Endothelial cell of umbilical vein (primary cell): ENCODE data around the gene VIL1. TPM values are rescaled to one million over a fixed set of nuclear protein-coding genes. Genes with fewer than 3 reads are reported as not detected.

Source experiments
- BruUV-seq: library from RNA; stranded (reverse); fragments of 400-500 nt; replicated peaks from 2 replicates; lab custom pipeline; 2021; lab: Mats Ljungman, UMichigan
- CTCF ChIA-PET: fragments of 300-600, 350-600 bp; sonication (Branson Sonifier 250); formaldehyde crosslinking; loops from one replicate; lab custom pipeline; 2021; ENCODE audit warnings: antibody characterized with exemption, inconsistent platforms; lab: Charles Lee
- POLR2A ChIA-PET: fragments of 300-600, 350-600 bp; sonication (Branson Sonifier 250); formaldehyde crosslinking; loops from one replicate; lab custom pipeline; 2021; ENCODE audit warnings: antibody characterized with exemption, inconsistent platforms; lab: Charles Lee
- DNase-seq: peaks from one replicate; pipeline ENCODE4 v3.0.0-alpha.2; 2011; ENCODE audit warnings: low read depth, low spot score
- FAIRE-seq: peaks from 2 replicates; lab custom pipeline; 2011; peaks lifted over from hg19 to GRCh38; lab: Jason Lieb, UNC
- H2AFZ ChIP-seq: 2 replicates; pipeline ENCODE4 v1.6.0; 2012; ENCODE audit warnings: low read depth, low read length, control low read depth, inconsistent platforms
- H3K27ac ChIP-seq: 2 replicates; pipeline ENCODE4 v1.5.1; 2011; ENCODE audit warnings: low read depth, mild to moderate bottlenecking, control low read depth, low read length, moderate library complexity; ENCODE audit not compliant: insufficient read depth
- H3K27me3 ChIP-seq, 2 experiments: 2 replicates each; pipeline versions ENCODE4 v1.6.0 to v1.6.1; 2011; ENCODE audit warnings: low read length in 2 of 2, mixed read lengths in 1 of 2; ENCODE audit not compliant: control insufficient read depth in 2 of 2, insufficient read depth in 2 of 2
- H3K36me3 ChIP-seq, 2 experiments: 2 replicates in 1 of 2; 3 replicates in 1 of 2; pipeline ENCODE4 v1.5.1; 2011; ENCODE audit warnings: low read length in 2 of 2, mild to moderate bottlenecking in 1 of 2, moderate library complexity in 1 of 2; ENCODE audit not compliant: control insufficient read depth in 2 of 2, insufficient read depth in 2 of 2; ENCODE audit errors: extremely low read depth in 1 of 2
- H3K4me1 ChIP-seq: 3 replicates; pipeline ENCODE4 v1.5.1; 2011; ENCODE audit warnings: mild to moderate bottlenecking, low read length; ENCODE audit not compliant: control insufficient read depth, insufficient read depth; ENCODE audit errors: extremely low read depth
- H3K4me2 ChIP-seq: 2 replicates; pipeline ENCODE4 v1.6.1; 2011; ENCODE audit warnings: low read length, control low read depth, mixed read lengths; ENCODE audit not compliant: insufficient read depth
- H3K4me3 ChIP-seq, 3 experiments: fragments of 200-600 bp in 1 of 3; sonication (generic), shearing (Covaris generic) in 1 of 3; replicated peaks in 1 of 3; 2 replicates each; pipeline ENCODE4 v1.5.1; 2011 to 2016; ENCODE audit warnings: control low read depth in 3 of 3, low read length in 3 of 3, mild to moderate bottlenecking in 2 of 3, inconsistent platforms in 1 of 3, low read depth in 1 of 3, moderate library complexity in 1 of 3; ENCODE audit not compliant: insufficient read depth in 1 of 3
- H3K79me2 ChIP-seq: 2 replicates; pipeline ENCODE4 v1.6.0; 2012; ENCODE audit warnings: low read length, inconsistent platforms; ENCODE audit not compliant: control insufficient read depth, insufficient read depth
- H3K9ac ChIP-seq: replicated peaks from 2 replicates; pipeline ENCODE3; 2011; ENCODE audit warnings: low read length, control low read depth; ENCODE audit not compliant: insufficient read depth; ENCODE audit errors: extremely low read depth
- H3K9me1 ChIP-seq: replicated peaks from 3 replicates; pipeline ENCODE4 v1.6.0; 2011; ENCODE audit warnings: mild to moderate bottlenecking, low read length; ENCODE audit not compliant: control insufficient read depth, insufficient read depth; ENCODE audit errors: extremely low read depth
- H3K9me3 ChIP-seq: replicated peaks from 2 replicates; pipeline ENCODE4 v1.5.1; 2012; ENCODE audit warnings: low read length, inconsistent platforms; ENCODE audit not compliant: control insufficient read depth, insufficient read depth
- H4K20me1 ChIP-seq: replicated peaks from 2 replicates; pipeline ENCODE3; 2011; ENCODE audit warnings: mild to moderate bottlenecking, low read length; ENCODE audit not compliant: control insufficient read depth, insufficient read depth; ENCODE audit errors: extremely low read depth
- CTCF ChIP-seq, 2 donors: IDR thresholded peaks; 1 replicate in 1 of 2; 2 replicates in 1 of 2; pipeline ENCODE4 v1.5.1; 2011; ENCODE audit warnings: low read length in 2 of 2, mild to moderate bottlenecking in 2 of 2, moderate library complexity in 2 of 2, control low read depth in 1 of 2, inconsistent platforms in 1 of 2, low read depth in 1 of 2; ENCODE audit not compliant: insufficient read depth in 1 of 2; ENCODE audit errors: extremely low read depth in 1 of 2
- EZH2 ChIP-seq: IDR thresholded peaks from 2 replicates; pipeline ENCODE4 v1.6.1; 2012; ENCODE audit warnings: borderline replicate concordance, low read depth, mild to moderate bottlenecking, moderate library complexity, low read length, inconsistent platforms; ENCODE audit not compliant: severe bottlenecking
- FOS ChIP-seq: IDR thresholded peaks from 2 replicates; pipeline ENCODE4 v1.6.1; 2011; ENCODE audit warnings: mild to moderate bottlenecking, low read length, moderate library complexity, borderline replicate concordance; ENCODE audit not compliant: insufficient read depth
- GATA2 ChIP-seq: IDR thresholded peaks from 2 replicates; pipeline ENCODE4 v1.7.0; 2011; ENCODE audit warnings: low read depth, mild to moderate bottlenecking, moderate library complexity, mixed read lengths, low read length; ENCODE audit not compliant: insufficient read length, insufficient read depth
- JUN ChIP-seq: IDR thresholded peaks from 2 replicates; pipeline ENCODE4 v1.6.1; 2011; ENCODE audit warnings: borderline replicate concordance, low read depth; ENCODE audit not compliant: insufficient read length, insufficient read depth
- MYC ChIP-seq: IDR thresholded peaks from one replicate; pipeline ENCODE4 v1.6.1; 2011; ENCODE audit warnings: mild to moderate bottlenecking, low read depth, low read length
- POLR2A ChIP-seq: IDR thresholded peaks from 2 replicates; pipeline ENCODE4 v1.6.1; 2012; ENCODE audit warnings: low read depth, mild to moderate bottlenecking, control low read depth, low read length
- POLR2AphosphoS5 ChIP-seq: IDR thresholded peaks from 2 replicates; pipeline ENCODE4 v1.6.1; 2012; ENCODE audit warnings: low read depth, mild to moderate bottlenecking, control low read depth, low read length, moderate library complexity; ENCODE audit not compliant: insufficient read depth
- dilution Hi-C: fragments of 300-500 bp; cut with MboI; formaldehyde crosslinking; loops from one replicate; pipeline ENCODE4 v1.15.0; 2019; ENCODE audit warnings: low sequenced_read_pairs; ENCODE audit not compliant: extremely low pct_ligation_motif_present
- intact Hi-C: fragments of 100-400 bp; cut with micrococcal nuclease; formaldehyde crosslinking; loops from one replicate; pipeline ENCODE4 v1.10.0; 2022
- polyA plus RNA-seq, 4 experiments: library from polyadenylated mRNA; depleted of rRNA in 3 of 4; stranded (reverse) in 3 of 4; unstranded in 1 of 4; fragments of >200 nt; gene quantifications; 2 replicates each; pipeline versions ENCODE4 v1.2.1 to v1.2.3, GENCODE V29; 2011 to 2012; ENCODE audit warnings: missing spikeins in 1 of 4
- total RNA-seq: library from RNA; stranded (reverse); gene quantifications from 2 replicates; pipeline ENCODE4 v1.2.3, GENCODE V29; 2021
- TF ChIP-seq, protein P1 (sequence below): IDR thresholded peaks from 2 replicates; pipeline ENCODE4 v1.6.1; 2011; ENCODE audit not compliant: insufficient read depth, insufficient read length

Gene VIL1
- total and polyA plus RNA-seq, 2 donors (not counting 3 experiments of a cell fraction or from before 2014, with no cell fraction given) = not detected

DNA sequence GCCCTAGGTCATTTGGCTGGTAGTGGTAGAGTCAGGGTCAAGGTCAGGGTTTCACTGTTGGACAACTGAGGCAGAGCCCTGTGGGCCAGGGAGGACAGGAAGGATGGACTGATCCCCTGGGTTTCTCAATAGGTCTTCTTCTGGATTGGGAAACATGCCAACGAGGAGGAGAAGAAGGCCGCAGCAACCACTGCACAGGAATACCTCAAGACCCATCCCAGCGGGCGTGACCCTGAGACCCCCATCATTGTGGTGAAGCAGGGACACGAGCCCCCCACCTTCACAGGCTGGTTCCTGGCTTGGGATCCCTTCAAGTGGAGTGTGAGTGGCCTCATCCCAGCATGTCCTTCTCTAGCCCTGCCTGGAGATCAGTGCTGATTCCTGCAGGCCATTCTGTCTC lies 18.1 kb downstream of the VIL1 start:
- Histone ChIP-seq H3K4me2 (no peak overlapping the region), H3K36me3 (no peaks in the 10 kb centered on the region), H3K9ac (no peak overlapping the region), H3K27me3 (no peaks in the 10 kb centered on the region), H3K9me3 (no peaks in the 10 kb centered on the region), H3K79me2 (no peaks in the 10 kb centered on the region), H2AFZ (no peak overlapping the region), H3K4me3 (no peak overlapping the region), H3K4me1 (no peaks in the 10 kb centered on the region), H4K20me1 (no peaks in the 10 kb centered on the region), H3K9me1 (no peaks in the 10 kb centered on the region), H3K27ac (no peak overlapping the region)
- TF ChIP-seq, protein P1, sequence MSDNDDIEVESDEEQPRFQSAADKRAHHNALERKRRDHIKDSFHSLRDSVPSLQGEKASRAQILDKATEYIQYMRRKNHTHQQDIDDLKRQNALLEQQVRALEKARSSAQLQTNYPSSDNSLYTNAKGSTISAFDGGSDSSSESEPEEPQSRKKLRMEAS = no peak
- TF ChIP-seq GATA2 (no peak), CTCF (IDR thresholded peaks at IDR 0.05; ENCODE audit: extremely low read depth in 1 of 2, insufficient read depth in 1 of 2, low read depth in 1 of 2, low read length in 2 of 2) (no peak), EZH2 (no peak), MYC (no peak), FOS (no peak), POLR2A (no peak), JUN (no peak), POLR2AphosphoS5 (no peak)
- POLR2A ChIA-PET = no interaction called here
- FAIRE-seq (no peak), DNase-seq (no peak)
- dilution Hi-C loops = no loop called here
- CTCF ChIA-PET = no interaction called here
- intact Hi-C loops = no loop called here
- BruUV-seq = no TSS peak
